ENCODE results near the gene ZNF205. TPM values are rescaled to one million over a fixed set of nuclear protein-coding genes. Genes with fewer than 3 reads are reported as not detected.

Gene ZNF205
- total and polyA plus RNA-seq, 9 of the 15 experiments (the other 6 are each of a cell fraction or from before 2014, with no cell fraction given): 2.4 to 11.8 (median 5.1) TPM; not detected in 2

- TF ChIP-seq ZNF444 (CRISPR knock-in tag; IDR thresholded peaks at IDR 0.05) (no peak), PHTF2 (CRISPR knock-in tag; IDR thresholded peaks at IDR 0.05) (no peak), RBM22 (IDR thresholded peaks at IDR 0.05; ENCODE audit: low read depth, low read length, poor library complexity, severe bottlenecking) (peak; percentile 63), TAF7 (tag; IDR thresholded peaks at IDR 0.05) (peak; percentile 58; the same call in 1 of the 2 replicates), U2AF2 (optimal IDR thresholded peaks at IDR 0.05; ENCODE audit: low read depth, low read length) (no peak), NRF1 (conservative IDR thresholded peaks at IDR 0.05 in 1 of 2, IDR thresholded peaks at IDR 0.05 in 1 of 2) (peak; percentile 26 to 63; a peak in 3 of 4 replicates), MLLT1 (IDR thresholded peaks at IDR 0.05) (no peak), ZNF561 (CRISPR knock-in tag; conservative IDR thresholded peaks at IDR 0.05) (0 out of 2 replicates have a peak, but pooled peaks have one; percentile 28), KLF1 (tag; IDR thresholded peaks at IDR 0.05) (no peak), ZNF217 (CRISPR knock-in tag; IDR thresholded peaks at IDR 0.05) (no peak), DACH1 (IDR thresholded peaks at IDR 0.05; ENCODE audit: partially characterized antibody) (no peak), DMBX1 (CRISPR knock-in tag; IDR thresholded peaks at IDR 0.05; ENCODE audit: borderline replicate concordance) (peak; percentile 46; the same call in 1 of the 2 replicates), ZNF398 (CRISPR knock-in tag; IDR thresholded peaks at IDR 0.05) (no peak), ZBTB9 (CRISPR knock-in tag; IDR thresholded peaks at IDR 0.05) (peak; percentile 81; the same call in 1 of the 2 replicates), MCM3 (IDR thresholded peaks at IDR 0.05) (no peak), CAMTA2 (CRISPR knock-in tag; conservative IDR thresholded peaks at IDR 0.05) (no peak), ZNF274 (IDR thresholded peaks at IDR 0.05; ENCODE audit: borderline replicate concordance, low read depth, low read length) (no peak), ZBTB34 (CRISPR knock-in tag; IDR thresholded peaks at IDR 0.05) (no peak), ETS2 (tag; IDR thresholded peaks at IDR 0.05; ENCODE audit: borderline replicate concordance, poor library complexity, severe bottlenecking) (no peak), FOXM1 (IDR thresholded peaks at IDR 0.05; ENCODE audit: low read depth) (no peak), FOXM1 (CRISPR knock-in tag; IDR thresholded peaks at IDR 0.05; ENCODE audit: low read depth) (no peak), LCOR (CRISPR knock-in tag; IDR thresholded peaks at IDR 0.05) (peak; percentile 50; the same call in 1 of the 2 replicates), PTTG1 (tag; IDR thresholded peaks at IDR 0.05; ENCODE audit: low read depth) (no peak)
Measured at GRCh38 chr16:3106205-3106928, 6.0 kb upstream of the ZNF205 start (continued).
